ENCODE results near the gene KLHL35.

The KLHL35 gene

GRCh38 chr11:75398906-75399305, 34.1 kb downstream of the KLHL35 start:
- peaks cover 9% of the 10 kb centered on the region for H3K4me1 ChIP-seq (ENCODE audit: control insufficient read depth, insufficient read depth, low read depth, low read length)
- H3K14ac ChIP-seq (ENCODE audit: low read length in 2 of 2) = no peak overlapping the region
- peaks cover 17 to 30% of the 10 kb centered on the region in 2 experiments for H3K36me3 ChIP-seq (ENCODE audit: control insufficient read depth in 1 of 2, insufficient read depth in 2 of 2, low read depth in 1 of 2, low read length in 2 of 2)
- no peak overlapping the region for H2BK5ac ChIP-seq (ENCODE audit: low read depth, low read length, poor library complexity, severe bottlenecking)
- no peaks in the 10 kb centered on the region for H3K9me3 ChIP-seq (ENCODE audit: control insufficient read depth, low read length)
- no peak overlapping the region for H3K9ac ChIP-seq (ENCODE audit: low read length)
- no peak for DNase-seq
- H3K4me2 ChIP-seq (ENCODE audit: low read length, poor library complexity, severe bottlenecking) = no peak overlapping the region
- H3K4ac ChIP-seq (ENCODE audit: low read depth in 1 of 2, low read length in 2 of 2) = no peak overlapping the region
- H3K27me3 ChIP-seq (ENCODE audit: control insufficient read depth in 1 of 2, insufficient read depth in 1 of 2, low read length in 2 of 2) = no peaks in the 10 kb centered on the region
- H3K23ac ChIP-seq (ENCODE audit: low read length in 2 of 2) = no peak overlapping the region
- H3K18ac ChIP-seq (ENCODE audit: low read depth in 1 of 2, low read length in 2 of 2) = no peak overlapping the region
- H2AFZ ChIP-seq (ENCODE audit: low read depth, low read length) = no peak overlapping the region
- 76% methylated on average over 8 of the region's 8 CpGs for WGBS
- no peak overlapping the region for H2BK15ac ChIP-seq (ENCODE audit: low read depth, poor library complexity, severe bottlenecking)
- H3K27ac ChIP-seq (ENCODE audit: low read length, poor library complexity, severe bottlenecking) = no peak overlapping the region
- H2AK5ac ChIP-seq (ENCODE audit: low read length, severe bottlenecking) = no peak overlapping the region
- peak overlapping the region; percentile 3 for H4K8ac ChIP-seq (ENCODE audit: low read length)
- H3K4me3 ChIP-seq (ENCODE audit: insufficient read depth in 1 of 2, low read depth in 1 of 2, low read length in 2 of 2) = no peak overlapping the region
- no peak overlapping the region for H2BK120ac ChIP-seq (ENCODE audit: low read depth, low read length)
- no peak overlapping the region for H4K91ac ChIP-seq (ENCODE audit: low read length)
- H3K79me1 ChIP-seq (replicated peaks; ENCODE audit: low read length, poor library complexity, severe bottlenecking) = no peaks in the 10 kb centered on the region
- no peak overlapping the region for H2BK12ac ChIP-seq (ENCODE audit: low read length in 2 of 2)

- no peak for DNase-seq
- no peak overlapping the region for H3K4ac ChIP-seq (ENCODE audit: low read depth in 1 of 2, low read length in 2 of 2)
- H3K9me3 ChIP-seq (ENCODE audit: control insufficient read depth, low read length) = no peaks in the 10 kb centered on the region
- no peak overlapping the region for H3K4me3 ChIP-seq (ENCODE audit: insufficient read depth in 1 of 2, low read depth in 1 of 2, low read length in 2 of 2)
- H3K4me2 ChIP-seq (ENCODE audit: low read length, poor library complexity, severe bottlenecking) = no peak overlapping the region
- H3K9ac ChIP-seq (ENCODE audit: low read length) = no peak overlapping the region
- H3K36me3 ChIP-seq (ENCODE audit: control insufficient read depth in 1 of 2, insufficient read depth in 2 of 2, low read depth in 1 of 2, low read length in 2 of 2) = no peaks in the 10 kb centered on the region
- no peak overlapping the region for H3K14ac ChIP-seq (ENCODE audit: low read length in 2 of 2)
- no peak overlapping the region for H3K23ac ChIP-seq (ENCODE audit: low read length in 2 of 2)
- WGBS = 76% methylated on average over 8 of the region's 8 CpGs
- no peak overlapping the region for H2BK15ac ChIP-seq (ENCODE audit: low read depth, poor library complexity, severe bottlenecking)
- H3K79me1 ChIP-seq (replicated peaks; ENCODE audit: low read length, poor library complexity, severe bottlenecking) = no peaks in the 10 kb centered on the region
- H4K91ac ChIP-seq (ENCODE audit: low read length) = no peak overlapping the region
- no peak overlapping the region for H2AK5ac ChIP-seq (ENCODE audit: low read length, severe bottlenecking)
- H3K27me3 ChIP-seq (ENCODE audit: control insufficient read depth in 1 of 2, insufficient read depth in 1 of 2, low read length in 2 of 2) = no peaks in the 10 kb centered on the region
- H4K8ac ChIP-seq (ENCODE audit: low read length) = no peak overlapping the region
- H2BK12ac ChIP-seq (ENCODE audit: low read length in 2 of 2) = no peak overlapping the region
- H3K4me1 ChIP-seq (ENCODE audit: control insufficient read depth, insufficient read depth, low read depth, low read length) = no peaks in the 10 kb centered on the region
- H2BK120ac ChIP-seq (ENCODE audit: low read depth, low read length) = no peak overlapping the region
- no peak overlapping the region for H3K27ac ChIP-seq (ENCODE audit: low read length, poor library complexity, severe bottlenecking)
- H3K18ac ChIP-seq (ENCODE audit: low read depth in 1 of 2, low read length in 2 of 2) = no peak overlapping the region
- H2AFZ ChIP-seq (ENCODE audit: low read depth, low read length) = no peak overlapping the region
- no peak overlapping the region for H2BK5ac ChIP-seq (ENCODE audit: low read depth, low read length, poor library complexity, severe bottlenecking)
Measured at GRCh38 chr11:75394085-75394840, 38.7 kb downstream of the KLHL35 start.

- Histone ChIP-seq H3K14ac (ENCODE audit: low read length in 2 of 2) (no peak overlapping the region), H3K18ac (ENCODE audit: low read depth in 1 of 2, low read length in 2 of 2) (no peak overlapping the region), H2AFZ (ENCODE audit: low read depth, low read length) (no peak overlapping the region), H3K9ac (ENCODE audit: low read length) (no peak overlapping the region), H2BK120ac (ENCODE audit: low read depth, low read length) (no peak overlapping the region), H2BK12ac (ENCODE audit: low read length in 2 of 2) (no peak overlapping the region), H3K36me3 (ENCODE audit: control insufficient read depth in 1 of 2, insufficient read depth in 2 of 2, low read depth in 1 of 2, low read length in 2 of 2) (no peaks in the 10 kb centered on the region), H3K27me3 (ENCODE audit: control insufficient read depth in 1 of 2, insufficient read depth in 1 of 2, low read length in 2 of 2) (no peaks in the 10 kb centered on the region), H2BK5ac (ENCODE audit: low read depth, low read length, poor library complexity, severe bottlenecking) (no peak overlapping the region), H4K8ac (ENCODE audit: low read length) (no peak overlapping the region), H3K4me2 (ENCODE audit: low read length, poor library complexity, severe bottlenecking) (no peak overlapping the region), H3K4me3 (ENCODE audit: insufficient read depth in 1 of 2, low read depth in 1 of 2, low read length in 2 of 2) (no peak overlapping the region), H3K79me1 (replicated peaks; ENCODE audit: low read length, poor library complexity, severe bottlenecking) (no peaks in the 10 kb centered on the region), H3K23ac (ENCODE audit: low read length in 2 of 2) (no peak overlapping the region), H2BK15ac (ENCODE audit: low read depth, poor library complexity, severe bottlenecking) (no peak overlapping the region), H3K9me3 (ENCODE audit: control insufficient read depth, low read length) (no peaks in the 10 kb centered on the region), H3K27ac (ENCODE audit: low read length, poor library complexity, severe bottlenecking) (no peak overlapping the region), H3K4me1 (ENCODE audit: control insufficient read depth, insufficient read depth, low read depth, low read length) (peaks cover 11% of the 10 kb centered on the region), H2AK5ac (ENCODE audit: low read length, severe bottlenecking) (no peak overlapping the region), H4K91ac (ENCODE audit: low read length) (no peak overlapping the region), H3K4ac (ENCODE audit: low read depth in 1 of 2, low read length in 2 of 2) (no peak overlapping the region)
- WGBS = 92% methylated on average over 7 of the region's 7 CpGs
- DNase-seq = no peak
Measured at GRCh38 chr11:75389925-75390324, 43.1 kb downstream of the KLHL35 start.

GRCh38 chr11:75389276-75389605, 43.8 kb downstream of the KLHL35 start:
- H3K4ac ChIP-seq (ENCODE audit: low read depth in 1 of 2, low read length in 2 of 2) = no peak overlapping the region
- peak overlapping the region in 1 of 2 experiments; percentile 37 for H3K18ac ChIP-seq (ENCODE audit: low read depth in 1 of 2, low read length in 2 of 2)
- no peak overlapping the region for H4K91ac ChIP-seq (ENCODE audit: low read length)
- peak; percentile 75 for DNase-seq
- no peaks in the 10 kb centered on the region for H3K36me3 ChIP-seq (ENCODE audit: control insufficient read depth in 1 of 2, insufficient read depth in 2 of 2, low read depth in 1 of 2, low read length in 2 of 2)
- H2AK5ac ChIP-seq (ENCODE audit: low read length, severe bottlenecking) = no peak overlapping the region
- H2BK5ac ChIP-seq (ENCODE audit: low read depth, low read length, poor library complexity, severe bottlenecking) = no peak overlapping the region
- 78% methylated on average over 9 of the region's 11 CpGs for WGBS
- no peaks in the 10 kb centered on the region for H3K79me1 ChIP-seq (replicated peaks; ENCODE audit: low read length, poor library complexity, severe bottlenecking)
- H3K4me1 ChIP-seq (ENCODE audit: control insufficient read depth, insufficient read depth, low read depth, low read length) = peaks cover 15% of the 10 kb centered on the region
- H3K14ac ChIP-seq (ENCODE audit: low read length in 2 of 2) = no peak overlapping the region
- no peak overlapping the region for H2BK120ac ChIP-seq (ENCODE audit: low read depth, low read length)
- no peaks in the 10 kb centered on the region for H3K9me3 ChIP-seq (ENCODE audit: control insufficient read depth, low read length)
- H3K4me3 ChIP-seq (ENCODE audit: insufficient read depth in 1 of 2, low read depth in 1 of 2, low read length in 2 of 2) = no peak overlapping the region
- no peak overlapping the region for H3K4me2 ChIP-seq (ENCODE audit: low read length, poor library complexity, severe bottlenecking)
- no peak overlapping the region for H2BK15ac ChIP-seq (ENCODE audit: low read depth, poor library complexity, severe bottlenecking)
- H4K8ac ChIP-seq (ENCODE audit: low read length) = peak overlapping the region; percentile 55
- H2BK12ac ChIP-seq (ENCODE audit: low read length in 2 of 2) = no peak overlapping the region
- no peak overlapping the region for H2AFZ ChIP-seq (ENCODE audit: low read depth, low read length)
- H3K23ac ChIP-seq (ENCODE audit: low read length in 2 of 2) = no peak overlapping the region
- H3K27ac ChIP-seq (ENCODE audit: low read length, poor library complexity, severe bottlenecking) = no peak overlapping the region
- H3K9ac ChIP-seq (ENCODE audit: low read length) = peak overlapping the region; percentile 46
- H3K27me3 ChIP-seq (ENCODE audit: control insufficient read depth in 1 of 2, insufficient read depth in 1 of 2, low read length in 2 of 2) = no peaks in the 10 kb centered on the region

All from mesenchymal stem cell (in vitro differentiated cells and primary cell).